K562 (cell line): ENCODE results near the gene MGAT1. TPM values are rescaled to one million over a fixed set of nuclear protein-coding genes. Genes with fewer than 3 reads are reported as not detected.

ENCODE experiments used
- ATAC-seq: fragments of 200-7000 bp; cut with Tn5 transposase; 3 replicates; pipeline ENCODE4 v1.9.1; 2020; ENCODE audit warnings: moderate library complexity
- BruUV-seq: library from RNA; stranded (reverse); fragments of 400-500 nt; replicated peaks from 2 replicates; lab custom pipeline; 2021; lab: Mats Ljungman, UMichigan
- CTCF ChIA-PET: fragments of 300-600 bp; formaldehyde crosslinking; extraction: SDS; loops from one replicate; lab custom pipeline; 2021; ENCODE audit warnings: low intra/inter-chr PET ratio; lab: Yijun Ruan, JAX
- POLR2A ChIA-PET: fragments of 300-600, 350-650 bp; sonication (Branson Sonifier 250); formaldehyde crosslinking; extraction: SDS; loops from one replicate; lab custom pipeline; 2021; ENCODE audit warnings: antibody characterized with exemption, inconsistent platforms; lab: Yijun Ruan, JAX
- DNase-seq, 4 experiments: peaks; one replicate each; pipeline versions ENCODE4 v3.0.0 to v3.0.0-alpha.2; 2011 to 2018; ENCODE audit warnings: low spot score in 3 of 4, mixed read lengths in 3 of 4; ENCODE audit errors: extremely low read depth in 1 of 4
- FAIRE-seq: peaks from 2 replicates; lab custom pipeline; 2011; peaks lifted over from hg19 to GRCh38; lab: Jason Lieb, UNC
- H2AFZ ChIP-seq: 2 replicates; pipeline ENCODE4 v1.6.0; 2011; ENCODE audit warnings: low read depth, low read length, control low read depth, inconsistent platforms
- H3K27ac ChIP-seq: fragments of 200-600 bp; 3 replicates; pipeline ENCODE4 v1.8.0; 2011; ENCODE audit warnings: low read depth, mild to moderate bottlenecking, control low read depth, inconsistent platforms, low read length, moderate library complexity, mixed read lengths; ENCODE audit errors: extremely low read depth
- H3K27me3 ChIP-seq, 2 experiments: fragments of 300-600 bp in 1 of 2; 2 replicates in 1 of 2; 3 replicates in 1 of 2; pipeline versions ENCODE4 v1.6.0 to v1.8.0; 2011; ENCODE audit warnings: inconsistent platforms in 2 of 2, low read length in 2 of 2, mild to moderate bottlenecking in 1 of 2, mixed read lengths in 1 of 2, moderate library complexity in 1 of 2; ENCODE audit not compliant: control insufficient read depth in 2 of 2, insufficient read depth in 2 of 2
- H3K36me3 ChIP-seq: fragments of 300-600 bp; 3 replicates; pipeline ENCODE4 v1.8.0; 2011; ENCODE audit warnings: mild to moderate bottlenecking, low read length, inconsistent platforms; ENCODE audit not compliant: control insufficient read depth, insufficient read depth
- H3K4me1 ChIP-seq, 2 experiments: fragments of 200-600 bp in 1 of 2; replicated peaks in 1 of 2; 2 replicates in 1 of 2; 3 replicates in 1 of 2; pipeline versions ENCODE4 v1.5.1 to v1.8.0; 2011; ENCODE audit warnings: inconsistent platforms in 2 of 2, low read length in 2 of 2, mild to moderate bottlenecking in 1 of 2, mixed read lengths in 1 of 2, moderate library complexity in 1 of 2; ENCODE audit not compliant: control insufficient read depth in 2 of 2, insufficient read depth in 2 of 2
- H3K4me2 ChIP-seq: 2 replicates; pipeline ENCODE4 v1.6.1; 2011; ENCODE audit warnings: low read length, control low read depth, inconsistent platforms, mixed read lengths; ENCODE audit not compliant: insufficient read depth
- H3K4me3 ChIP-seq: fragments of 200-600 bp; sonication (generic), shearing (Covaris generic); 2 replicates; pipeline ENCODE4 v1.5.1; 2016; ENCODE audit warnings: control low read depth, inconsistent platforms
- H3K79me2 ChIP-seq: fragments of 200-600 bp; 3 replicates; pipeline ENCODE4 v1.8.0; 2011; ENCODE audit warnings: low read length, inconsistent platforms; ENCODE audit not compliant: control insufficient read depth, insufficient read depth
- H3K9ac ChIP-seq, 2 experiments: 2 replicates each; pipeline versions ENCODE4 v1.6.0 to v1.6.1; 2011; ENCODE audit warnings: low read depth in 2 of 2, low read length in 2 of 2, control low read depth in 1 of 2, inconsistent platforms in 1 of 2, mild to moderate bottlenecking in 1 of 2, mixed read lengths in 1 of 2; ENCODE audit not compliant: insufficient read depth in 1 of 2
- H3K9me1 ChIP-seq: one replicate; pipeline ENCODE4 v1.6.0; 2011; ENCODE audit warnings: inconsistent platforms, mild to moderate bottlenecking, low read length, moderate library complexity; ENCODE audit not compliant: control insufficient read depth, insufficient read depth
- H3K9me3 ChIP-seq: replicated peaks from 2 replicates; pipeline ENCODE4 v1.5.1; 2011; ENCODE audit warnings: low read depth, low read length, inconsistent platforms; ENCODE audit not compliant: control insufficient read depth, insufficient read depth
- H4K20me1 ChIP-seq: replicated peaks from 2 replicates; pipeline ENCODE4 v1.6.1; 2011; ENCODE audit warnings: low read length, inconsistent platforms, mixed read lengths; ENCODE audit not compliant: control insufficient read depth, insufficient read depth
- ATF1 ChIP-seq, 2 experiments: fragments of 450-650 bp in 1 of 2; IDR thresholded peaks; 2 replicates each; pipeline ENCODE4 v1.6.1; 2016; ENCODE audit warnings: missing compliant biosample characterization in 1 of 2, missing genetic modification characterization in 1 of 2
- ERF ChIP-seq: fragments of 450-650 bp; formaldehyde crosslinking; IDR thresholded peaks from 2 replicates; pipeline ENCODE4 v1.4.0; 2020; ENCODE audit warnings: mild to moderate bottlenecking, mixed read lengths
- HNRNPL ChIP-seq: fragments of 200-400 bp; formaldehyde crosslinking; IDR thresholded peaks from 2 replicates; pipeline ENCODE4 v1.6.1; 2017; ENCODE audit warnings: low read depth, mild to moderate bottlenecking, low read length
- MBD1 ChIP-seq: fragments of 250-450 bp; sonication (Bioruptor Pico); IDR thresholded peaks from 2 replicates; pipeline ENCODE4 v1.8.0; 2022; ENCODE audit warnings: inconsistent platforms
- NCOA2 ChIP-seq, 2 experiments: fragments of 450-650 bp; IDR thresholded peaks; 2 replicates each; pipeline ENCODE4 v1.6.1; 2018; ENCODE audit warnings: mild to moderate bottlenecking in 2 of 2, moderate library complexity in 1 of 2; ENCODE audit not compliant: partially characterized antibody in 2 of 2
- PML ChIP-seq: IDR thresholded peaks from 2 replicates; pipeline ENCODE4 v1.6.1; 2012; ENCODE audit warnings: low read length, inconsistent platforms
- POLR2H ChIP-seq: IDR thresholded peaks from 2 replicates; pipeline ENCODE4 v1.6.1; 2016; ENCODE audit warnings: missing genetic modification characterization, low read depth, mild to moderate bottlenecking, control low read depth, missing compliant biosample characterization, moderate library complexity
- PRMT5 ChIP-seq: sonication (generic); formaldehyde crosslinking; IDR thresholded peaks from 2 replicates; pipeline ENCODE4 v1.5.0; 2020; ENCODE audit warnings: missing genetic modification reagents
- SLC30A9 ChIP-seq: fragments of 250-450 bp; sonication (Bioruptor Pico); IDR thresholded peaks from 2 replicates; pipeline ENCODE4 v1.8.0; 2022; ENCODE audit warnings: mild to moderate bottlenecking, moderate library complexity
- SMARCA4 ChIP-seq: fragments of 450-650 bp; IDR thresholded peaks from 2 replicates; pipeline ENCODE4 v1.6.1; 2016
- SRSF1 ChIP-seq: fragments of 200-400 bp; formaldehyde crosslinking; IDR thresholded peaks from 2 replicates; pipeline ENCODE4 v1.6.1; 2017; ENCODE audit warnings: mild to moderate bottlenecking, low read depth, low read length, moderate library complexity
- SUPT5H ChIP-seq: fragments of 450-650 bp; IDR thresholded peaks from 2 replicates; pipeline ENCODE4 v1.6.1; 2016
- ZBTB33 ChIP-seq: sonication (generic); formaldehyde crosslinking; IDR thresholded peaks from 2 replicates; pipeline ENCODE4 v1.8.1; 2023; ENCODE audit warnings: mild to moderate bottlenecking, missing genetic modification reagents
- ZBTB43 ChIP-seq: sonication (generic); formaldehyde crosslinking; IDR thresholded peaks from 2 replicates; pipeline ENCODE4 v1.8.0; 2023; ENCODE audit warnings: mild to moderate bottlenecking, missing genetic modification reagents
- ZFX ChIP-seq: sonication (generic); formaldehyde crosslinking; IDR thresholded peaks from 2 replicates; pipeline ENCODE4 v1.8.0; 2022; ENCODE audit warnings: mild to moderate bottlenecking, missing genetic modification reagents, moderate library complexity
- ZNF184 ChIP-seq: sonication (generic); formaldehyde crosslinking; IDR thresholded peaks from 2 replicates; pipeline ENCODE4 v1.5.0; 2020; ENCODE audit warnings: missing genetic modification reagents
- ZNF551 ChIP-seq: fragments of 250-450 bp; sonication (Bioruptor Pico); IDR thresholded peaks from 2 replicates; pipeline ENCODE4 v1.5.0; 2021; ENCODE audit warnings: mild to moderate bottlenecking, moderate library complexity
- ZNF586 ChIP-seq: fragments of 450-650 bp; formaldehyde crosslinking; conservative IDR thresholded peaks from 2 replicates; pipeline ENCODE4 v1.4.0; 2020; ENCODE audit warnings: mild to moderate bottlenecking, moderate library complexity
- ZNF696 ChIP-seq: fragments of 250-450 bp; sonication (Bioruptor Pico); conservative IDR thresholded peaks from 2 replicates; pipeline ENCODE4 v1.4.0; 2020; ENCODE audit warnings: mild to moderate bottlenecking, moderate library complexity
- WGBS: fragments of 100-300 bp; shearing (Covaris generic); methylation state at CpG from one replicate; pipeline ENCODE4 v1.1.6; 2016; ENCODE audit warnings: low coverage, mixed read lengths; ENCODE audit not compliant: insufficient coverage; ENCODE audit errors: missing lambda C conversion rate; 5-methylcytosine and 5-hydroxymethylcytosine counted together
- in situ Hi-C: fragments of 300-500 bp; cut with MboI; formaldehyde crosslinking; loops from 4 replicates; pipeline ENCODE4 v1.15.0; 2018; ENCODE audit warnings: inconsistent platforms, mixed read lengths
- intact Hi-C: fragments of 100-400 bp; cut with micrococcal nuclease; formaldehyde crosslinking; loops from 2 replicates; pipeline ENCODE4 v1.14.2; 2022
- polyA plus RNA-seq, 8 experiments: library from polyadenylated mRNA; depleted of rRNA in 4 of 8; stranded (reverse) in 5 of 8; unstranded in 3 of 8; fragments of >200 nt; fragmentation: Nextera tagmentation in 2 of 8; fragmentation: Illumina TruSeq in 1 of 8; extraction: Ambion mirVana in 2 of 8; extraction: Trizol in 1 of 8; gene quantifications; 2 replicates each; pipeline versions ENCODE4 v1.2.1 to v1.2.3, GENCODE V29; 2011 to 2014; ENCODE audit warnings: inconsistent platforms in 1 of 8, missing spikeins in 1 of 8
- total RNA-seq, 7 experiments: library from RNA; depleted of rRNA in 6 of 7; stranded (reverse); fragments of >200 nt in 6 of 7; fragmentation: Illumina TruSeq in 2 of 7; extraction: Trizol in 2 of 7; gene quantifications; 2 replicates each; pipeline versions ENCODE4 v1.2.1 to v1.2.3, GENCODE V29; 2011 to 2021; ENCODE audit warnings: low replicate concordance in 1 of 7

Gene MGAT1
- total and polyA plus RNA-seq, 9 of the 15 experiments (the other 6 are each of a cell fraction or from before 2014, with no cell fraction given): 3.9 to 82.7 (median 44.5) TPM

GRCh38 chr5:180777475-180777874 is 25.1 kb downstream of the MGAT1 start:
- WGBS: 70% methylated on average over 1 of the region's 1 CpG
- Histone ChIP-seq H3K27me3 (no peaks in the 10 kb centered on the region), H2AFZ (no peak overlapping the region), H3K4me2 (no peak overlapping the region), H3K4me1 (peaks cover 4 to 27% of the 10 kb centered on the region in 2 experiments; a peak in 3 of 5 replicates), H3K36me3 (no peaks in the 10 kb centered on the region), H3K9ac (no peak overlapping the region), H3K79me2 (no peaks in the 10 kb centered on the region), H4K20me1 (no peaks in the 10 kb centered on the region), H3K9me3 (peaks cover 1% of the 10 kb centered on the region; the same call in 1 of the 2 replicates)
- BruUV-seq: no TSS peak
- ATAC-seq (no peak), DNase-seq (no peak), FAIRE-seq (no peak)
- ChIA-PET CTCF (no interaction called here), POLR2A (no interaction called here)
- TF ChIP-seq MBD1 (CRISPR knock-in tag) (no peak), NCOA2 (IDR thresholded peaks at IDR 0.05; ENCODE audit: partially characterized antibody in 2 of 2) (no peak), POLR2H (tag) (no peak), PRMT5 (no peak), ZNF551 (CRISPR knock-in tag) (no peak), PML (no peak), ERF (CRISPR knock-in tag) (no peak), ZNF696 (CRISPR knock-in tag) (no peak), SUPT5H (no peak), ZNF586 (CRISPR knock-in tag) (no peak), SRSF1 (no peak), SMARCA4 (no peak), ZFX (no peak), ZNF184 (CRISPR knock-in tag) (no peak), SLC30A9 (CRISPR knock-in tag) (no peak), ZBTB33 (CRISPR knock-in tag) (no peak), HNRNPL (no peak), ATF1 (CRISPR knock-in tag; IDR thresholded peaks at IDR 0.05) (no peak), ATF1 (tag; IDR thresholded peaks at IDR 0.05) (no peak), ZBTB43 (CRISPR knock-in tag) (no peak)
- TF ChIP-seq, all 486 proteins: peak for 0
- no peaks in the 10 kb centered on the region for H3K9me1 ChIP-seq
- in situ Hi-C loops: no loop called here
- intact Hi-C loops: no loop called here
- no peak overlapping the region for H3K4me3 ChIP-seq
- no peak overlapping the region for H3K27ac ChIP-seq
